ENCODE data around the gene COMMD9. TPM values are rescaled to one million over a fixed set of nuclear protein-coding genes. Genes with fewer than 3 reads are reported as not detected.

COMMD9 gene
- total RNA-seq, result 21.4 and 24.5 TPM in 2 replicates

DNA sequence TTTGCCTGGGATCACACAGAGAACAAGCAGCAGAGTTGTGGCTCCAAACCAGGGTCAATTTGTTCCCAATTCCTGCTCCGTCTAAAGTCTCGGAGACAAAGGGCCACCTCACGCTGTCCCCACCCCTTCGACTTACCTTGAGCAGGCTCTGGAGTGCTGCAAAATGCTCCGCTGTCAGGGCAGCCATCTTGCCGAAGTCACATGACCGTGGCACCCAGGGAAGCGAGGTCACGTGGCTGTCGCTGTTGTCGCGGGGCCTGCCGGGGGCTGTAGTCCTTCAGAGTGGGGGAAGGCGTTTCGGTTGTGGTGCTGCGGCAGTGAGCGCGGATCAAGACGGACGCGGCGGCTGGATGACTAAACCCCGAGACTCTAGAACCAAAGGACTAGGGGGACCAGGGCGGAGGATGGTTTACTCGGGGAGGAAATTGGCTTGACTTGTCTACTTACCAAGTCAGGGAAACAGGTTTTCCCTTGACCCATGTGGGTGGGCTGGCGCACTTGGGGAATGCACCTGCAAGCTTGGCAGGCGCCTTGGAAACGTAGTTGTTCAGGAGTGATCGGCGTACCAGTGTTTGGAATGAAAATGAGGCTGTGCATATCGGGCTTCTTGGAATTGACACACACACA, at the start of gene COMMD9:
TSS of gene COMMD9 (minus strand) at position 199 of the 627 bp plus-strand sequence. CDS start at position 187, 12 bp downstream.

GRCh38 chr11:36295926-36296325, 6.7 kb upstream of the COMMD9 start, which contains the start of gene PRR5L:
TSS of gene PRR5L (plus strand) at chr11:36296288. CDS start at chr11:36401122, 104,834 bp downstream.

Other genes with a start within 250 kb of the COMMD9 start
- gene PRR5L, start 6.9 kb upstream of the COMMD9 start, total RNA-seq, result 11.0 and 12.9 TPM in 2 replicates
- 5.8 and 8.1 TPM in 2 replicates for gene TRAF6, start 220.8 kb upstream of the COMMD9 start, total RNA-seq